Retina (tissue), 1 donor: Measurements from ENCODE around the gene KRT14.
"Not testable (repeated sequence)": the region's sequence is repeated elsewhere in the genome, so short reads cannot be mapped to it uniquely, and the experiment has no call there.

Experiments
- DNase-seq: peaks from one replicate; pipeline ENCODE4 v3.0.0-alpha.2; 2016

The KRT14 gene

GRCh38 chr17:41544935-41545334, 41.8 kb downstream of the KRT14 start:
- DNase-seq, result no peak

GRCh38 chr17:41544491-41544892, 42.2 kb downstream of the KRT14 start:
- DNase-seq, result no peak

GRCh38 chr17:41542786-41543185, 43.9 kb downstream of the KRT14 start:
- DNase-seq, result not testable (repeated sequence)

GRCh38 chr17:41542357-41542756, 44.3 kb downstream of the KRT14 start:
- no peak for DNase-seq

GRCh38 chr17:41540921-41541625, 45.6 kb downstream of the KRT14 start:
- no peak for DNase-seq

- DNase-seq, result no peak
Measured at GRCh38 chr17:41539979-41540701, 46.6 kb downstream of the KRT14 start.

- no peak for DNase-seq
Measured at GRCh38 chr17:41539071-41539492, 47.6 kb downstream of the KRT14 start.

- no peak for DNase-seq
Measured at GRCh38 chr17:41538565-41538991, 48.1 kb downstream of the KRT14 start.

GRCh38 chr17:41537990-41538389, 48.7 kb downstream of the KRT14 start:
- no peak for DNase-seq

- no peak for DNase-seq
Measured at GRCh38 chr17:41537614-41537954, 49.1 kb downstream of the KRT14 start.

GRCh38 chr17:41536741-41537613, 49.7 kb downstream of the KRT14 start:
- no peak for DNase-seq

- no peak for DNase-seq
Measured at GRCh38 chr17:41535764-41536481, 50.8 kb downstream of the KRT14 start.

GRCh38 chr17:41534899-41535546, 51.7 kb downstream of the KRT14 start:
- no peak for DNase-seq

- no peak for DNase-seq
Measured at GRCh38 chr17:41533613-41534012, 53.1 kb downstream of the KRT14 start.

- no peak for DNase-seq
Measured at GRCh38 chr17:41532947-41533570, 53.6 kb downstream of the KRT14 start.
